Mucosa of rectum (tissue), 2 donors: Measurements from ENCODE around the gene TBC1D10A.

Experiments used
- H3K27ac ChIP-seq, 2 donors: one replicate each; pipeline ENCODE4 v1.7.0; 2013; ENCODE audit warnings: inconsistent platforms in 2 of 2, low read depth in 2 of 2, low read length in 2 of 2
- H3K27me3 ChIP-seq, 2 donors: one replicate each; pipeline ENCODE4 v1.7.0; 2013; ENCODE audit warnings: low read length in 2 of 2; ENCODE audit not compliant: control insufficient read depth in 2 of 2, insufficient read depth in 2 of 2
- H3K36me3 ChIP-seq, 2 donors: one replicate each; pipeline ENCODE4 v1.7.0; 2013; ENCODE audit warnings: low read length in 2 of 2; ENCODE audit not compliant: control insufficient read depth in 2 of 2, insufficient read depth in 2 of 2
- H3K4me1 ChIP-seq, 2 donors: one replicate each; pipeline ENCODE4 v1.7.0; 2013; ENCODE audit warnings: low read length in 2 of 2, mild to moderate bottlenecking in 1 of 2; ENCODE audit not compliant: control insufficient read depth in 2 of 2, insufficient read depth in 2 of 2
- H3K4me3 ChIP-seq, 2 donors: one replicate each; pipeline ENCODE4 v1.7.0; 2013; ENCODE audit warnings: low read length in 2 of 2
- H3K9ac ChIP-seq, 2 donors: one replicate each; pipeline ENCODE4 v1.7.0; 2013; ENCODE audit warnings: low read length in 2 of 2, low read depth in 1 of 2, mild to moderate bottlenecking in 1 of 2
- H3K9me3 ChIP-seq, 2 donors: one replicate each; pipeline ENCODE4 v1.7.0; 2013; ENCODE audit warnings: low read length in 2 of 2; ENCODE audit not compliant: control insufficient read depth in 2 of 2
- donor health status: healthy.
- donor health status: Normal muscosa, but diverticular disease.

The TBC1D10A gene

GRCh38 chr22:30245181-30245984 lies 81.4 kb downstream of the TBC1D10A start:
- Histone ChIP-seq H3K4me3 (peak overlapping the region; percentile 71 to 72), H3K4me1 (peaks cover 16 to 32% of the 10 kb centered on the region in 2 donors), H3K27me3 (no peaks in the 10 kb centered on the region), H3K36me3 (peaks cover 7 to 11% of the 10 kb centered on the region in 2 donors), H3K9me3 (no peaks in the 10 kb centered on the region), H3K9ac (peak overlapping the region; percentile 18 to 83), H3K27ac (peak overlapping the region; percentile 87)

- no peak overlapping the region for H3K4me3 ChIP-seq
- peak overlapping the region; percentile 10 to 17 for H3K27ac ChIP-seq
- H3K9me3 ChIP-seq, result no peaks in the 10 kb centered on the region
- H3K9ac ChIP-seq, result no peak overlapping the region
- no peaks in the 10 kb centered on the region for H3K27me3 ChIP-seq
- H3K36me3 ChIP-seq, result peaks cover 7 to 11% of the 10 kb centered on the region in 2 donors
- peaks cover 16 to 30% of the 10 kb centered on the region in 2 donors for H3K4me1 ChIP-seq
These were observed 82.1 kb downstream of the TBC1D10A start for GRCh38 chr22:30244641-30245040.

- H3K27ac ChIP-seq, result peak overlapping the region; percentile 17 to 25
- H3K9ac ChIP-seq, result no peak overlapping the region
- H3K9me3 ChIP-seq, result no peaks in the 10 kb centered on the region
- H3K36me3 ChIP-seq, result peaks cover 7 to 11% of the 10 kb centered on the region in 2 donors
- no peak overlapping the region for H3K4me3 ChIP-seq
- no peaks in the 10 kb centered on the region for H3K27me3 ChIP-seq
- H3K4me1 ChIP-seq, result peaks cover 16 to 25% of the 10 kb centered on the region in 2 donors
These were observed 82.7 kb downstream of the TBC1D10A start for GRCh38 chr22:30244066-30244465.

GRCh38 chr22:30243661-30244060 lies 83.1 kb downstream of the TBC1D10A start:
- Histone ChIP-seq H3K36me3 (peaks cover 7 to 11% of the 10 kb centered on the region in 2 donors), H3K4me3 (no peak overlapping the region), H3K27ac (peak overlapping the region; percentile 17 to 25), H3K4me1 (peaks cover 16 to 24% of the 10 kb centered on the region in 2 donors), H3K9me3 (no peaks in the 10 kb centered on the region), H3K27me3 (no peaks in the 10 kb centered on the region), H3K9ac (no peak overlapping the region)
